HepG2 (cell line): ENCODE results near the gene DMAP1. TPM values are rescaled to one million over a fixed set of nuclear protein-coding genes. Genes with fewer than 3 reads are reported as not detected.

Experiments
- ATAC-seq: fragments of 200-7000 bp; cut with Tn5 transposase; 3 replicates; pipeline ENCODE4 v1.9.1; 2020; ENCODE audit warnings: mild to moderate bottlenecking, moderate library complexity
- BruUV-seq: library from RNA; stranded (reverse); fragments of 400-500 nt; replicated peaks from 2 replicates; lab custom pipeline; 2021; lab: Mats Ljungman, UMichigan
- CTCF ChIA-PET: fragments of 300-600 bp; formaldehyde crosslinking; extraction: SDS; loops from one replicate; lab custom pipeline; 2021; ENCODE audit warnings: low total read pairs, inconsistent platforms, low intra/inter-chr PET ratio; lab: Yijun Ruan, JAX
- POLR2A ChIA-PET: fragments of 350-600 bp; sonication (Branson Sonifier 250); formaldehyde crosslinking; loops from one replicate; lab custom pipeline; 2020; ENCODE audit warnings: antibody characterized with exemption, inconsistent platforms; lab: Yijun Ruan, JAX
- DNase-seq: peaks from one replicate; pipeline ENCODE4 v3.0.0-alpha.2; 2015; ENCODE audit warnings: low spot score
- FAIRE-seq: peaks from 3 replicates; lab custom pipeline; 2011; peaks lifted over from hg19 to GRCh38; lab: Jason Lieb, UNC
- H2AFZ ChIP-seq: one replicate; pipeline ENCODE4 v1.6.1; 2011; ENCODE audit warnings: low read length, inconsistent platforms
- H3K27ac ChIP-seq: fragments of 300-600 bp; 3 replicates; pipeline ENCODE4 v1.8.0; 2011; ENCODE audit warnings: mixed run types, mild to moderate bottlenecking, mixed read lengths, low read length, inconsistent platforms; ENCODE audit not compliant: insufficient read depth; ENCODE audit errors: extremely low read length
- H3K27me3 ChIP-seq, 2 experiments: fragments of 200-600 bp in 1 of 2; 2 replicates in 1 of 2; 3 replicates in 1 of 2; pipeline versions ENCODE4 v1.6.0 to v1.8.0; 2011; ENCODE audit warnings: low read length in 2 of 2, mild to moderate bottlenecking in 2 of 2, moderate library complexity in 2 of 2, inconsistent platforms in 1 of 2; ENCODE audit not compliant: insufficient read depth in 2 of 2, control insufficient read depth in 1 of 2
- H3K36me3 ChIP-seq, 2 experiments: fragments of 200-600 bp in 1 of 2; replicated peaks in 1 of 2; 2 replicates in 1 of 2; 3 replicates in 1 of 2; pipeline versions ENCODE4 v1.5.1 to v1.8.0; 2011; ENCODE audit warnings: low read length in 2 of 2, inconsistent platforms in 1 of 2; ENCODE audit not compliant: insufficient read depth in 2 of 2, control insufficient read depth in 1 of 2
- H3K4me1 ChIP-seq: 2 replicates; pipeline ENCODE4 v1.5.1; 2012; ENCODE audit warnings: low read length, inconsistent platforms; ENCODE audit not compliant: insufficient read depth
- H3K4me2 ChIP-seq: 2 replicates; pipeline ENCODE4 v1.6.0; 2011; ENCODE audit warnings: low read depth, low read length, inconsistent platforms
- H3K4me3 ChIP-seq, 3 experiments: fragments of 200-600 bp in 1 of 3; sonication (generic), shearing (Covaris generic) in 1 of 3; replicated peaks in 1 of 3; 2 replicates each; pipeline ENCODE4 v1.5.1; 2011 to 2016; ENCODE audit warnings: low read length in 3 of 3, inconsistent platforms in 2 of 3, low read depth in 2 of 3, mild to moderate bottlenecking in 2 of 3, control low read depth in 1 of 3, mixed read lengths in 1 of 3; ENCODE audit not compliant: insufficient read depth in 1 of 3
- H3K79me2 ChIP-seq: one replicate; pipeline ENCODE4 v1.6.1; 2011; ENCODE audit warnings: low read length, inconsistent platforms; ENCODE audit not compliant: insufficient read depth
- H3K9ac ChIP-seq: 2 replicates; pipeline ENCODE4 v1.6.0; 2011; ENCODE audit warnings: mild to moderate bottlenecking, low read depth, low read length, inconsistent platforms; ENCODE audit not compliant: insufficient read depth
- H3K9me3 ChIP-seq: 2 replicates; pipeline ENCODE4 v1.5.1; 2012; ENCODE audit warnings: mild to moderate bottlenecking, low read length
- H4K20me1 ChIP-seq: 2 replicates; pipeline ENCODE4 v1.6.0; 2011; ENCODE audit warnings: inconsistent platforms, mild to moderate bottlenecking, low read length, moderate library complexity; ENCODE audit not compliant: insufficient read depth
- ATF3 ChIP-seq: sonication (generic); formaldehyde crosslinking; IDR thresholded peaks from 2 replicates; pipeline ENCODE4 v1.4.0; 2020; ENCODE audit warnings: missing genetic modification reagents
- CENPX ChIP-seq: sonication (generic); formaldehyde crosslinking; IDR thresholded peaks from 2 replicates; pipeline ENCODE4 v1.9.0; 2021; ENCODE audit warnings: mild to moderate bottlenecking, missing genetic modification reagents, moderate library complexity
- KDM1A ChIP-seq: IDR thresholded peaks from 2 replicates; pipeline ENCODE4 v1.6.1; 2016; ENCODE audit warnings: missing compliant biosample characterization
- MTF1 ChIP-seq: sonication (generic); formaldehyde crosslinking; IDR thresholded peaks from 2 replicates; pipeline ENCODE4 v1.5.0; 2020; ENCODE audit warnings: missing genetic modification reagents
- RFXANK ChIP-seq: IDR thresholded peaks from 2 replicates; pipeline ENCODE4 v1.6.1; 2016
- SNAPC4 ChIP-seq: sonication (generic); formaldehyde crosslinking; IDR thresholded peaks from 2 replicates; pipeline ENCODE4 v1.4.0; 2020; ENCODE audit warnings: mild to moderate bottlenecking, missing genetic modification reagents
- TMF1 ChIP-seq: sonication (generic); formaldehyde crosslinking; IDR thresholded peaks from 2 replicates; pipeline ENCODE4 v1.8.1; 2022; ENCODE audit warnings: low read depth, missing genetic modification reagents
- ZFP90 ChIP-seq: sonication (generic); formaldehyde crosslinking; IDR thresholded peaks from 2 replicates; pipeline ENCODE4 v1.8.0; 2022; ENCODE audit warnings: missing genetic modification reagents, mild to moderate bottlenecking, inconsistent platforms, borderline replicate concordance
- ZFY ChIP-seq: sonication (generic); formaldehyde crosslinking; IDR thresholded peaks from 2 replicates; pipeline ENCODE4 v1.4.0; 2020; ENCODE audit warnings: missing genetic modification reagents
- WGBS: methylation state at CpG from one replicate; pipeline ENCODE4 v1.1.6; 2017; ENCODE audit warnings: low lambda C conversion rate; 5-methylcytosine and 5-hydroxymethylcytosine counted together
- in situ Hi-C: cut with HindIII; loops from 2 replicates; pipeline ENCODE4 v1.10.0; 2017; ENCODE audit warnings: low pct_unique_long_range_greater_than_20kb; ENCODE audit not compliant: extremely low pct_ligation_motif_present
- intact Hi-C: fragments of 100-400 bp; cut with micrococcal nuclease; formaldehyde crosslinking; loops from one replicate; pipeline ENCODE4 v1.10.0; 2022; ENCODE audit not compliant: unreplicated experiment
- polyA plus RNA-seq, 8 experiments: library from polyadenylated mRNA; depleted of rRNA in 3 of 8; stranded (reverse) in 7 of 8; unstranded in 1 of 8; fragments of >200 nt; fragmentation: Illumina TruSeq in 4 of 8; extraction: Trizol in 4 of 8; gene quantifications; 2 replicates each; pipeline versions ENCODE4 v1.2.1 to v1.2.3, GENCODE V29; 2011 to 2016; ENCODE audit warnings: low read depth in 4 of 8, missing spikeins in 1 of 8, mixed read lengths in 1 of 8; ENCODE audit not compliant: insufficient read depth in 1 of 8
- total RNA-seq, 5 experiments: library from RNA; depleted of rRNA; stranded (reverse); fragments of >200 nt; fragmentation: Illumina TruSeq; extraction: Trizol; gene quantifications; 2 replicates each; pipeline ENCODE4 v1.2.3, GENCODE V29; 2016; ENCODE audit warnings: low read depth in 1 of 5

Gene DMAP1
- total and polyA plus RNA-seq, 2 of the 13 experiments (the other 11 are each of a cell fraction or from before 2014, with no cell fraction given): 17.6 to 32.7 TPM

- Histone ChIP-seq H3K79me2 (no peaks in the 10 kb centered on the region), H4K20me1 (no peaks in the 10 kb centered on the region), H3K27me3 (no peaks in the 10 kb centered on the region; a peak in 1 of 5 replicates), H3K4me2 (no peak overlapping the region), H3K9ac (no peak overlapping the region), H3K36me3 (no peaks in the 10 kb centered on the region), H3K4me3 (no peak overlapping the region), H3K27ac (no peak overlapping the region), H3K9me3 (no peaks in the 10 kb centered on the region), H2AFZ (no peak overlapping the region), H3K4me1 (peaks cover 11% of the 10 kb centered on the region)
- ChIA-PET CTCF (no interaction called here), POLR2A (no interaction called here)
- FAIRE-seq (no peak), DNase-seq (no peak), ATAC-seq (no peak)
- in situ Hi-C loops (loop anchor here (25.0 kb wide), 1 partner anchor 379 kb away; no protein-coding TSS in a partner anchor), intact Hi-C loops (no loop called here)
- TF ChIP-seq CENPX (CRISPR knock-in tag): no peak
- no peak for TF ChIP-seq ZFY
- no TSS peak for BruUV-seq
Observed at GRCh38 chr1:44208226-44208625, 5.0 kb upstream of the DMAP1 start.

GRCh38 chr1:44210595-44210994 lies 2.7 kb upstream of the DMAP1 start:
- Histone ChIP-seq H3K4me1 (peaks cover 24% of the 10 kb centered on the region), H2AFZ (no peak overlapping the region), H4K20me1 (no peaks in the 10 kb centered on the region), H3K36me3 (peaks cover 0 to 12% of the 10 kb centered on the region in 2 experiments; a peak in 2 of 5 replicates), H3K27ac (no peak overlapping the region), H3K9me3 (no peaks in the 10 kb centered on the region), H3K79me2 (peaks cover 5% of the 10 kb centered on the region), H3K27me3 (no peaks in the 10 kb centered on the region; a peak in 2 of 5 replicates), H3K9ac (no peak overlapping the region), H3K4me3 (no peak overlapping the region)
- ChIA-PET POLR2A (no interaction called here), CTCF (no interaction called here)
- 97% methylated on average over 1 of the region's 1 CpG for WGBS
- no peak for ATAC-seq
- no TSS peak for BruUV-seq
- DNase-seq: no peak
- no peak for FAIRE-seq
- TF ChIP-seq SNAPC4 (no peak), ZFP90 (CRISPR knock-in tag) (no peak), MTF1 (CRISPR knock-in tag) (no peak), TMF1 (CRISPR knock-in tag) (no peak), KDM1A (CRISPR knock-in tag) (no peak), RFXANK (no peak), ATF3 (CRISPR knock-in tag) (no peak)
- TF ChIP-seq, all 625 proteins: peak for 0
- H3K4me2 ChIP-seq: no peak overlapping the region
- intact Hi-C loops (no loop called here), in situ Hi-C loops (loop anchor here (25.0 kb wide), 1 partner anchor 377 kb away; no protein-coding TSS in a partner anchor)
